ENCODE results near the gene MTHFD2.

The MTHFD2 gene

GRCh38 chr2:74168739-74169138, 29.7 kb upstream of the MTHFD2 start:
- Histone ChIP-seq H3K4me1 (ENCODE audit: insufficient read depth, low read length) (no peaks in the 10 kb centered on the region), H3K79me2 (ENCODE audit: insufficient read depth, low read length) (peaks cover 89% of the 10 kb centered on the region), H3K36me3 (ENCODE audit: insufficient read depth, low read length) (peaks cover 89% of the 10 kb centered on the region), H3K27me3 (ENCODE audit: insufficient read depth, low read length, poor library complexity) (no peaks in the 10 kb centered on the region), H3K27ac (ENCODE audit: low read length) (no peak overlapping the region), H3K4me2 (ENCODE audit: insufficient read depth, low read length) (no peak overlapping the region), H3K9me3 (ENCODE audit: insufficient read depth, low read length, severe bottlenecking) (peaks cover 6% of the 10 kb centered on the region), H3K9ac (ENCODE audit: low read depth, low read length) (no peak overlapping the region), H3K4me3 (ENCODE audit: low read depth in 1 of 2, low read length in 2 of 2) (no peak overlapping the region), H4K20me1 (ENCODE audit: insufficient read depth, low read length) (peaks cover 30% of the 10 kb centered on the region), H2AFZ (ENCODE audit: low read depth, low read length) (no peak overlapping the region)
- no peak for TF ChIP-seq EZH2 (IDR thresholded peaks at IDR 0.05; ENCODE audit: borderline replicate concordance, low read depth, low read length, severe bottlenecking)
- DNase-seq (no peak), ATAC-seq (ENCODE audit: insufficient read depth, low read depth) (no peak)

- TF ChIP-seq EZH2 (IDR thresholded peaks at IDR 0.05; ENCODE audit: borderline replicate concordance, low read depth, low read length, severe bottlenecking): no peak
- TF ChIP-seq, protein P1, sequence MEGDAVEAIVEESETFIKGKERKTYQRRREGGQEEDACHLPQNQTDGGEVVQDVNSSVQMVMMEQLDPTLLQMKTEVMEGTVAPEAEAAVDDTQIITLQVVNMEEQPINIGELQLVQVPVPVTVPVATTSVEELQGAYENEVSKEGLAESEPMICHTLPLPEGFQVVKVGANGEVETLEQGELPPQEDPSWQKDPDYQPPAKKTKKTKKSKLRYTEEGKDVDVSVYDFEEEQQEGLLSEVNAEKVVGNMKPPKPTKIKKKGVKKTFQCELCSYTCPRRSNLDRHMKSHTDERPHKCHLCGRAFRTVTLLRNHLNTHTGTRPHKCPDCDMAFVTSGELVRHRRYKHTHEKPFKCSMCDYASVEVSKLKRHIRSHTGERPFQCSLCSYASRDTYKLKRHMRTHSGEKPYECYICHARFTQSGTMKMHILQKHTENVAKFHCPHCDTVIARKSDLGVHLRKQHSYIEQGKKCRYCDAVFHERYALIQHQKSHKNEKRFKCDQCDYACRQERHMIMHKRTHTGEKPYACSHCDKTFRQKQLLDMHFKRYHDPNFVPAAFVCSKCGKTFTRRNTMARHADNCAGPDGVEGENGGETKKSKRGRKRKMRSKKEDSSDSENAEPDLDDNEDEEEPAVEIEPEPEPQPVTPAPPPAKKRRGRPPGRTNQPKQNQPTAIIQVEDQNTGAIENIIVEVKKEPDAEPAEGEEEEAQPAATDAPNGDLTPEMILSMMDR (IDR thresholded peaks at IDR 0.05; ENCODE audit: borderline replicate concordance, extremely low read depth, low read length, poor library complexity, severe bottlenecking): no peak
- DNase-seq (no peak), ATAC-seq (ENCODE audit: insufficient read depth, low read depth) (no peak)
- H3K36me3 ChIP-seq (ENCODE audit: insufficient read depth, low read length): peaks cover 38% of the 10 kb centered on the region
- H3K27ac ChIP-seq (ENCODE audit: low read length): no peak overlapping the region
- H3K9ac ChIP-seq (ENCODE audit: low read depth, low read length): no peak overlapping the region
- peaks cover 88% of the 10 kb centered on the region for H3K79me2 ChIP-seq (ENCODE audit: insufficient read depth, low read length)
- peaks cover 33% of the 10 kb centered on the region for H3K4me1 ChIP-seq (ENCODE audit: insufficient read depth, low read length)
- H4K20me1 ChIP-seq (ENCODE audit: insufficient read depth, low read length): peaks cover 47% of the 10 kb centered on the region
- H2AFZ ChIP-seq (ENCODE audit: low read depth, low read length): no peak overlapping the region
- peak overlapping the region; percentile 35; the same call in 1 of the 2 replicates for H3K4me2 ChIP-seq (ENCODE audit: insufficient read depth, low read length)
- no peak overlapping the region for H3K4me3 ChIP-seq (ENCODE audit: low read depth in 1 of 2, low read length in 2 of 2)
- no peaks in the 10 kb centered on the region for H3K27me3 ChIP-seq (ENCODE audit: insufficient read depth, low read length, poor library complexity)
- no peaks in the 10 kb centered on the region for H3K9me3 ChIP-seq (ENCODE audit: insufficient read depth, low read length, severe bottlenecking)
Measured at GRCh38 chr2:74174909-74175308, 23.5 kb upstream of the MTHFD2 start.

DNA sequence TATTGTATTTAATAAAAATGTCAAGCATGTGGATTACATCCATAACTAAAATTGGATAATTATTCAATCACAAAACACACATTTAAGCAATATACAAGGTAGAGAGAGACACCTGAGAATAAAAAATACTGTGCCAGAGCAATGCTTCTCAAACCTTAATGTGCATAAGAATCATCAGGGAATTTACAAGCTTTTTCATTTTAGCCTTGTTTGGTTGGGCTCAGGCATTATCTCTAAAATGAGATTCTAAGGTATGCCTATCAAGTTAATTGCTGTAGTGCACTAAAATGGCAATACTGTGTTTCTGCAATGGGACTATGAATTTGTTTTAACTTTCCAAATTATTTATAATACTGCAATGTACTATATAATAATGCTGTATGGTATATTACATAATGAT, 20.7 kb upstream of the MTHFD2 start:
- Histone ChIP-seq H3K79me2 (ENCODE audit: insufficient read depth, low read length) (peaks cover 66% of the 10 kb centered on the region), H3K4me1 (ENCODE audit: insufficient read depth, low read length) (peaks cover 34% of the 10 kb centered on the region), H3K4me3 (ENCODE audit: low read depth in 1 of 2, low read length in 2 of 2) (peak overlapping the region; percentile 100), H3K4me2 (ENCODE audit: insufficient read depth, low read length) (peak overlapping the region; percentile 85), H4K20me1 (ENCODE audit: insufficient read depth, low read length) (peaks cover 43% of the 10 kb centered on the region), H3K9ac (ENCODE audit: low read depth, low read length) (peak overlapping the region; percentile 100), H3K27ac (ENCODE audit: low read length) (peak overlapping the region; percentile 93), H3K27me3 (ENCODE audit: insufficient read depth, low read length, poor library complexity) (no peaks in the 10 kb centered on the region), H3K9me3 (ENCODE audit: insufficient read depth, low read length, severe bottlenecking) (no peaks in the 10 kb centered on the region), H2AFZ (ENCODE audit: low read depth, low read length) (peak overlapping the region; percentile 91; the same call in 1 of the 2 replicates), H3K36me3 (ENCODE audit: insufficient read depth, low read length) (peaks cover 14% of the 10 kb centered on the region)
- ATAC-seq (ENCODE audit: insufficient read depth, low read depth) (no peak), DNase-seq (no peak)
- TF ChIP-seq, protein P1 (IDR thresholded peaks at IDR 0.05; ENCODE audit: borderline replicate concordance, extremely low read depth, low read length, poor library complexity, severe bottlenecking): no peak
- no peak for TF ChIP-seq EZH2 (IDR thresholded peaks at IDR 0.05; ENCODE audit: borderline replicate concordance, low read depth, low read length, severe bottlenecking)

GRCh38 chr2:74178211-74179062, 20.0 kb upstream of the MTHFD2 start, which contains the start of gene MOB1A:
MOB1A (minus strand) TSS chr2:74178879; CDS start chr2:74178674, 205 bp downstream.
- Histone ChIP-seq H3K4me2 (ENCODE audit: insufficient read depth, low read length) (peak within 1 kb of the TSS; percentile 85), H2AFZ (ENCODE audit: low read depth, low read length) (peak within 1 kb of the TSS; percentile 91), H3K36me3 (ENCODE audit: insufficient read depth, low read length) (peaks cover 10% of the 10 kb centered on the region), H3K27ac (ENCODE audit: low read length) (peak within 1 kb of the TSS; percentile 93), H3K4me1 (ENCODE audit: insufficient read depth, low read length) (peaks cover 34% of the 10 kb centered on the region), H3K9me3 (ENCODE audit: insufficient read depth, low read length, severe bottlenecking) (no peaks in the 10 kb centered on the region), H3K4me3 (ENCODE audit: low read depth in 1 of 2, low read length in 2 of 2) (peak within 1 kb of the TSS; percentile 100), H4K20me1 (ENCODE audit: insufficient read depth, low read length) (peaks cover 38% of the 10 kb centered on the region), H3K9ac (ENCODE audit: low read depth, low read length) (peak within 1 kb of the TSS; percentile 100), H3K27me3 (ENCODE audit: insufficient read depth, low read length, poor library complexity) (no peaks in the 10 kb centered on the region), H3K79me2 (ENCODE audit: insufficient read depth, low read length) (peaks cover 58% of the 10 kb centered on the region)
- ATAC-seq (ENCODE audit: insufficient read depth, low read depth) (peak; percentile 96), DNase-seq (peak; percentile 99)
- TF ChIP-seq, protein P1 (IDR thresholded peaks at IDR 0.05; ENCODE audit: borderline replicate concordance, extremely low read depth, low read length, poor library complexity, severe bottlenecking): no peak
- no peak for TF ChIP-seq EZH2 (IDR thresholded peaks at IDR 0.05; ENCODE audit: borderline replicate concordance, low read depth, low read length, severe bottlenecking)
